ENCODE results near the gene STK32B.

The STK32B gene

GRCh38 chr4:5391492-5391891 is 340.2 kb downstream of the STK32B start:
- no peak overlapping the region for H3K27ac ChIP-seq
- no peak for TF ChIP-seq ZFX (IDR thresholded peaks at IDR 0.05)
- TF ChIP-seq CTCF (conservative IDR thresholded peaks at IDR 0.05), result no peak

GRCh38 chr4:5393911-5394513 is 342.7 kb downstream of the STK32B start:
- H3K27ac ChIP-seq, result no peak overlapping the region
- TF ChIP-seq ZFX (IDR thresholded peaks at IDR 0.05) (no peak), CTCF (conservative IDR thresholded peaks at IDR 0.05) (no peak)

GRCh38 chr4:5395781-5396180 is 344.5 kb downstream of the STK32B start:
- H3K27ac ChIP-seq, result no peak overlapping the region
- TF ChIP-seq CTCF (conservative IDR thresholded peaks at IDR 0.05) (no peak), ZFX (IDR thresholded peaks at IDR 0.05) (no peak)

GRCh38 chr4:5398056-5398455 is 346.8 kb downstream of the STK32B start:
- no peak overlapping the region for H3K27ac ChIP-seq
- no peak for TF ChIP-seq ZFX (IDR thresholded peaks at IDR 0.05)
- no peak for TF ChIP-seq CTCF (conservative IDR thresholded peaks at IDR 0.05)

- no peak for TF ChIP-seq ZFX (IDR thresholded peaks at IDR 0.05)
- no peak for TF ChIP-seq CTCF (conservative IDR thresholded peaks at IDR 0.05)
- H3K27ac ChIP-seq, result no peak overlapping the region
Measured at GRCh38 chr4:5399124-5399523, 347.8 kb downstream of the STK32B start.

GRCh38 chr4:5399790-5400421 is 348.6 kb downstream of the STK32B start:
- TF ChIP-seq CTCF (conservative IDR thresholded peaks at IDR 0.05), result peak; percentile 49
- no peak for TF ChIP-seq ZFX (IDR thresholded peaks at IDR 0.05)
- H3K27ac ChIP-seq, result no peak overlapping the region

- no peak overlapping the region for H3K27ac ChIP-seq
- no peak for TF ChIP-seq ZFX (IDR thresholded peaks at IDR 0.05)
- no peak for TF ChIP-seq CTCF (conservative IDR thresholded peaks at IDR 0.05)
Measured at GRCh38 chr4:5403746-5404497, 352.6 kb downstream of the STK32B start.

Measured in C4-2B (cell line).